Keratinocyte (primary cell): ENCODE data around the gene FCHSD1. TPM values are rescaled to one million over a fixed set of nuclear protein-coding genes. Genes with fewer than 3 reads are reported as not detected.
A peak's percentile ranks its signal among the peaks of the same experiment; 100 is the strongest.

Source experiments
- DNase-seq: peaks from one replicate; pipeline ENCODE4 v3.0.0-alpha.2; 2011; ENCODE audit warnings: low read depth, missing footprints, low spot score
- FAIRE-seq: peaks from 2 replicates; lab custom pipeline; 2011; peaks lifted over from hg19 to GRCh38; lab: Jason Lieb, UNC
- H2AFZ ChIP-seq: 2 replicates; pipeline ENCODE4 v1.6.0; 2012; ENCODE audit warnings: low read length, control low read depth, inconsistent platforms; ENCODE audit not compliant: control insufficient read depth
- H3K27ac ChIP-seq: 2 replicates; pipeline ENCODE4 v1.5.1; 2011; ENCODE audit warnings: low read length; ENCODE audit not compliant: control insufficient read depth, insufficient read depth
- H3K27me3 ChIP-seq: 3 replicates; pipeline ENCODE4 v1.6.0; 2011; ENCODE audit warnings: low read length; ENCODE audit not compliant: control insufficient read depth, insufficient read depth; ENCODE audit errors: extremely low read depth
- H3K36me3 ChIP-seq, 2 experiments: 2 replicates in 1 of 2; 3 replicates in 1 of 2; pipeline ENCODE4 v1.5.1; 2011; ENCODE audit warnings: low read length in 2 of 2, mild to moderate bottlenecking in 1 of 2; ENCODE audit not compliant: control insufficient read depth in 2 of 2, insufficient read depth in 2 of 2; ENCODE audit errors: extremely low read depth in 1 of 2
- H3K4me1 ChIP-seq: 3 replicates; pipeline ENCODE4 v1.5.1; 2011; ENCODE audit warnings: low read length; ENCODE audit not compliant: control insufficient read depth, insufficient read depth; ENCODE audit errors: extremely low read depth
- H3K4me2 ChIP-seq: 3 replicates; pipeline ENCODE4 v1.6.0; 2011; ENCODE audit warnings: low read depth, low read length; ENCODE audit not compliant: control insufficient read depth, insufficient read depth; ENCODE audit errors: extremely low read depth
- H3K4me3 ChIP-seq, 3 experiments: fragments of 200-600 bp in 1 of 3; sonication (generic) in 1 of 3; 2 replicates in 2 of 3; 3 replicates in 1 of 3; pipeline ENCODE4 v1.5.1; 2011 to 2016; ENCODE audit warnings: low read length in 3 of 3, mild to moderate bottlenecking in 3 of 3, control low read depth in 2 of 3, inconsistent platforms in 1 of 3, low read depth in 1 of 3, mixed read lengths in 1 of 3, mixed run types in 1 of 3, moderate library complexity in 1 of 3; ENCODE audit not compliant: control insufficient read depth in 2 of 3, insufficient read depth in 2 of 3; ENCODE audit errors: extremely low read depth in 1 of 3
- H3K79me2 ChIP-seq: 2 replicates; pipeline ENCODE4 v1.6.0; 2012; ENCODE audit warnings: low read length; ENCODE audit not compliant: control insufficient read depth, insufficient read depth
- H3K9ac ChIP-seq: 3 replicates; pipeline ENCODE4 v1.6.0; 2011; ENCODE audit warnings: low read length; ENCODE audit not compliant: control insufficient read depth, insufficient read depth; ENCODE audit errors: extremely low read depth
- H3K9me1 ChIP-seq: 3 replicates; pipeline ENCODE4 v1.6.0; 2011; ENCODE audit warnings: low read length; ENCODE audit not compliant: control insufficient read depth, insufficient read depth; ENCODE audit errors: extremely low read depth
- H3K9me3 ChIP-seq: 2 replicates; pipeline ENCODE4 v1.5.1; 2012; ENCODE audit warnings: low read depth, low read length; ENCODE audit not compliant: control insufficient read depth
- H4K20me1 ChIP-seq: 3 replicates; pipeline ENCODE4 v1.6.0; 2011; ENCODE audit warnings: low read length; ENCODE audit not compliant: control insufficient read depth, insufficient read depth; ENCODE audit errors: extremely low read depth
- EZH2 ChIP-seq: IDR thresholded peaks from one replicate; pipeline ENCODE4 v1.6.1; 2012; ENCODE audit warnings: inconsistent platforms, mild to moderate bottlenecking, low read length, moderate library complexity
- dilution Hi-C: fragments of 300-500 bp; cut with MboI; formaldehyde crosslinking; loops from one replicate; pipeline ENCODE4 v1.7.0; 2020; ENCODE audit warnings: low sequenced_read_pairs; ENCODE audit not compliant: extremely low pct_ligation_motif_present
- polyA plus RNA-seq, 5 experiments: library from polyadenylated mRNA; depleted of rRNA in 3 of 5; stranded (reverse) in 3 of 5; stranded (forward) in 1 of 5; unstranded in 1 of 5; fragments of >200 nt; gene quantifications; 1 replicate in 1 of 5; 2 replicates in 3 of 5; 3 replicates in 1 of 5; pipeline versions ENCODE4 v1.2.1 to v1.2.3, GENCODE V29; 2011 to 2012; ENCODE audit warnings: missing spikeins in 2 of 5, low read depth in 1 of 5, low replicate concordance in 1 of 5
- TF ChIP-seq, protein P1 (sequence below), 3 experiments: IDR thresholded peaks in 1 of 3; conservative IDR thresholded peaks in 1 of 3; optimal IDR thresholded peaks in 1 of 3; 2 replicates in 2 of 3; 3 replicates in 1 of 3; pipeline versions ENCODE3 to v1.5.1; 2011; ENCODE audit warnings: low read length in 3 of 3, mild to moderate bottlenecking in 3 of 3, moderate library complexity in 2 of 3, control low read depth in 1 of 3, inconsistent platforms in 1 of 3; ENCODE audit not compliant: insufficient read depth in 2 of 3; ENCODE audit errors: extremely low read depth in 1 of 3

The FCHSD1 gene
- polyA plus RNA-seq, 1 donor (not counting 4 experiments of a cell fraction or from before 2014, with no cell fraction given), result 13.5 TPM

DNA sequence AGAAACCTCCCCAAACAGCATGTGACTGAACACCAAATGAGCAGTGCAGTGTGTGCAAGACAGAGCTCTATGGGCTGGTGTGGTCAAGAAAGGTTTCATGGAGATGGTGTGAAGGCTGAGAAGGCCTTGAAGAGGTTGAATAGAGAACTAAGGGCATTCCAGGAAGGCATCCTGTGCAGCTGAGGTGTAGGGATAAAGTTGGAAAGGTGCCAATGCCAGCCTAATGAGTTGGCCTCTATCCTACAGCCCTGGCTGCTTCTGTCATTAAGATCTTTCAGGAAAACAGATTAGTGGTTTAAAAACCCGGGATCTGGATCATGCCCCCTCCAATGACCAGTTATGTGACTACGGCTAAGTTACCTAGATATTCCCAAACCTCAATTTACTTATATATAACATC lies 18.6 kb downstream of the FCHSD1 start:
- H3K9ac ChIP-seq, result no peak overlapping the region
- no peak for DNase-seq
- H3K4me3 ChIP-seq, result no peak overlapping the region
- H3K4me2 ChIP-seq, result no peak overlapping the region
- no peak overlapping the region for H3K27ac ChIP-seq
- peaks cover 4% of the 10 kb centered on the region for H4K20me1 ChIP-seq
- dilution Hi-C loops, result no loop called here
- no peak overlapping the region for H2AFZ ChIP-seq
- peak; percentile 9 for FAIRE-seq
- peaks cover 21 to 25% of the 10 kb centered on the region in 2 experiments for H3K36me3 ChIP-seq
- H3K9me1 ChIP-seq, result no peaks in the 10 kb centered on the region
- peaks cover 10% of the 10 kb centered on the region for H3K4me1 ChIP-seq
- peaks cover 54% of the 10 kb centered on the region for H3K79me2 ChIP-seq
- no peaks in the 10 kb centered on the region for H3K27me3 ChIP-seq
- no peaks in the 10 kb centered on the region for H3K9me3 ChIP-seq
- TF ChIP-seq, protein P1, sequence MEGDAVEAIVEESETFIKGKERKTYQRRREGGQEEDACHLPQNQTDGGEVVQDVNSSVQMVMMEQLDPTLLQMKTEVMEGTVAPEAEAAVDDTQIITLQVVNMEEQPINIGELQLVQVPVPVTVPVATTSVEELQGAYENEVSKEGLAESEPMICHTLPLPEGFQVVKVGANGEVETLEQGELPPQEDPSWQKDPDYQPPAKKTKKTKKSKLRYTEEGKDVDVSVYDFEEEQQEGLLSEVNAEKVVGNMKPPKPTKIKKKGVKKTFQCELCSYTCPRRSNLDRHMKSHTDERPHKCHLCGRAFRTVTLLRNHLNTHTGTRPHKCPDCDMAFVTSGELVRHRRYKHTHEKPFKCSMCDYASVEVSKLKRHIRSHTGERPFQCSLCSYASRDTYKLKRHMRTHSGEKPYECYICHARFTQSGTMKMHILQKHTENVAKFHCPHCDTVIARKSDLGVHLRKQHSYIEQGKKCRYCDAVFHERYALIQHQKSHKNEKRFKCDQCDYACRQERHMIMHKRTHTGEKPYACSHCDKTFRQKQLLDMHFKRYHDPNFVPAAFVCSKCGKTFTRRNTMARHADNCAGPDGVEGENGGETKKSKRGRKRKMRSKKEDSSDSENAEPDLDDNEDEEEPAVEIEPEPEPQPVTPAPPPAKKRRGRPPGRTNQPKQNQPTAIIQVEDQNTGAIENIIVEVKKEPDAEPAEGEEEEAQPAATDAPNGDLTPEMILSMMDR (optimal IDR thresholded peaks at IDR 0.05 in 1 of 3, IDR thresholded peaks at IDR 0.05 in 1 of 3, conservative IDR thresholded peaks at IDR 0.05 in 1 of 3; ENCODE audit: extremely low read depth in 1 of 3, insufficient read depth in 2 of 3, low read length in 3 of 3), result no peak
- TF ChIP-seq EZH2, result no peak

DNA sequence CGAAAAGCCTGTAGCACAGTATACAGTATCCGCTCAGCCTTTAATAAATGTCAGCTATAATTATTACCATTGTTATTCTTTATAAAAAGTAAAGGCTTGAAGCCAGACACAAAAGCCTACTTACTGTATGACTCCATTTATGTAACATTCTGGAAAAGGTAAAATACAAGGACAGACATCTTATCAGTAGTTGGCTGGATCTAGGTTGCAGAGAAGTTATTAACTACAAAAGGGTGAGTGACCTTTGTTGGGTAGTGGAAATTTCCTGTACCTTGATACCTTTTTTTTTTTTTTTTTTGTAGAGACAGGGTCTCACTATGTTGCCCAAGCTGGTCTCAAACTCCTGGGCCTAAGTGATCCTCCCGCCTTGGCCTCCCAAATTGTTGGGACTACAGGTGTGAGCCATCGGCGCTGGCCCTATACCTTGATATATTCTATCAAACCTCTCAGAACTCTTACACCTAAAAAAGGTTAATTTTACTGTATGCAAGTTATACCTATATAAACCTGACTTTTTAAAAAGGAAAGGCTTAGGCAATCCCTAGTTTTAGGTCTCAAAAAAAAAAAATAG lies 20.6 kb downstream of the FCHSD1 start:
- peaks cover 8% of the 10 kb centered on the region for H3K4me1 ChIP-seq
- no peaks in the 10 kb centered on the region for H3K9me3 ChIP-seq
- H3K27me3 ChIP-seq, result no peaks in the 10 kb centered on the region
- no peak for FAIRE-seq
- peaks cover 44% of the 10 kb centered on the region for H3K79me2 ChIP-seq
- no peak overlapping the region for H2AFZ ChIP-seq
- no peak overlapping the region for H3K4me3 ChIP-seq
- no peak for DNase-seq
- H3K4me2 ChIP-seq, result no peak overlapping the region
- peaks cover 4% of the 10 kb centered on the region for H4K20me1 ChIP-seq
- H3K27ac ChIP-seq, result no peak overlapping the region
- H3K9ac ChIP-seq, result no peak overlapping the region
- TF ChIP-seq, protein P1 (optimal IDR thresholded peaks at IDR 0.05 in 1 of 3, IDR thresholded peaks at IDR 0.05 in 1 of 3, conservative IDR thresholded peaks at IDR 0.05 in 1 of 3; ENCODE audit: extremely low read depth in 1 of 3, insufficient read depth in 2 of 3, low read length in 3 of 3), result no peak
- TF ChIP-seq EZH2, result no peak
- H3K36me3 ChIP-seq, result peaks cover 26 to 35% of the 10 kb centered on the region in 2 experiments
- dilution Hi-C loops, result no loop called here
- H3K9me1 ChIP-seq, result no peaks in the 10 kb centered on the region
